ENCODE data around the gene OR2A12.

- TF ChIP-seq CREB1 (IDR thresholded peaks at IDR 0.05; ENCODE audit: low read depth) = no peak
- no peak for TF ChIP-seq TAF1 (IDR thresholded peaks at IDR 0.05; ENCODE audit: low read depth)
- TF ChIP-seq EP300 (IDR thresholded peaks at IDR 0.05; ENCODE audit: borderline replicate concordance) = no peak
- TF ChIP-seq EGR1 (IDR thresholded peaks at IDR 0.05) = no peak
- no peak for TF ChIP-seq MAX (IDR thresholded peaks at IDR 0.05)
- TF ChIP-seq TCF12 (IDR thresholded peaks at IDR 0.05; ENCODE audit: low read depth) = no peak
- no peak for TF ChIP-seq FOXM1 (IDR thresholded peaks at IDR 0.05; ENCODE audit: borderline replicate concordance, low read depth)
- no peak for TF ChIP-seq REST (IDR thresholded peaks at IDR 0.05; ENCODE audit: low read depth)
- TF ChIP-seq RAD21 (IDR thresholded peaks at IDR 0.05; ENCODE audit: low read depth) = no peak
Observed at GRCh38 chr7:144049491-144049890, 36.6 kb upstream of the OR2A12 start.
